Upper lobe of left lung (tissue), 6 donors: ENCODE results near the gene PAK5. TPM values are rescaled to one million over a fixed set of nuclear protein-coding genes. Genes with fewer than 3 reads are reported as not detected.

Source experiments
- ATAC-seq, 2 donors: fragments of 200-7000 bp; cut with Tn5 transposase; one replicate each; pipeline ENCODE4 v1.9.1; 2022; ENCODE audit warnings: mild to moderate bottlenecking in 2 of 2, moderate library complexity in 2 of 2; ENCODE audit not compliant: low FRiP score in 2 of 2
- DNase-seq, 2 donors: peaks; one replicate each; pipeline ENCODE4 v3.0.0-alpha.2; 2019 to 2020
- H3K27ac ChIP-seq, 4 donors: fragments of 200-600 bp; sonication (generic); one replicate each; pipeline ENCODE4 v1.5.1; 2016 to 2019
- H3K27me3 ChIP-seq, 4 donors: fragments of 200-600 bp; sonication (generic); one replicate each; pipeline ENCODE4 v1.5.1; 2017 to 2019
- H3K36me3 ChIP-seq, 4 donors: fragments of 200-600 bp; sonication (generic); one replicate each; pipeline ENCODE4 v1.5.1; 2016 to 2019
- H3K4me1 ChIP-seq, 4 donors: fragments of 200-600 bp; sonication (generic); one replicate each; pipeline ENCODE4 v1.5.1; 2018 to 2019
- H3K4me3 ChIP-seq, 4 donors: fragments of 200-600 bp; sonication (generic); one replicate each; pipeline ENCODE4 v1.5.1; 2017 to 2019; ENCODE audit warnings: mild to moderate bottlenecking in 2 of 4, moderate library complexity in 1 of 4
- H3K9me3 ChIP-seq, 4 donors: fragments of 200-600 bp; sonication (generic); one replicate each; pipeline ENCODE4 v1.5.1; 2018 to 2019
- EP300 ChIP-seq, 4 donors: sonication (generic); formaldehyde crosslinking; IDR thresholded peaks; one replicate each; pipeline ENCODE4 v1.5.1; 2017; ENCODE audit warnings: antibody characterized with exemption in 4 of 4, control low read depth in 2 of 4
- POLR2A ChIP-seq, 4 donors: fragments of 450-650 bp; IDR thresholded peaks; one replicate each; pipeline ENCODE4 v1.5.1; 2016 to 2017; ENCODE audit warnings: antibody characterized with exemption in 4 of 4, mild to moderate bottlenecking in 2 of 4
- POLR2AphosphoS5 ChIP-seq, 2 donors: sonication (generic); formaldehyde crosslinking; IDR thresholded peaks; one replicate each; pipeline ENCODE4 v1.5.1; 2017; ENCODE audit warnings: antibody characterized with exemption in 2 of 2
- WGBS, 2 donors: methylation state at CpG; one replicate each; pipeline ENCODE4 v1.1.5; 2017 to 2018; 5-methylcytosine and 5-hydroxymethylcytosine counted together
- total RNA-seq, 6 donors: library from RNA; depleted of rRNA in 4 of 6; stranded (reverse); fragments of >200 nt in 4 of 6; gene quantifications; one replicate each; pipeline versions ENCODE4 v1.1.0 to v1.2.1, GENCODE V29; 2016 to 2021
- TF ChIP-seq, protein P1 (sequence below), 6 experiments: fragments of 450-650 bp in 4 of 6; fragments of 200-600 bp in 2 of 6; sonication (generic) in 2 of 6; IDR thresholded peaks; one replicate each; pipeline ENCODE4 v1.5.1; 2016 to 2019; ENCODE audit warnings: antibody characterized with exemption in 6 of 6
- donor health status: DM: no; HTN: no; CAD: no; lungs with moderate emphysema.
- donor health status: DM: no; HTN: yes; CAD: no; lungs with severe emphysema.

PAK5 gene
- total RNA-seq, 6 donors from 2014 or later = 0.17 to 0.30 (median 0.23) TPM; not detected in 2

DNA sequence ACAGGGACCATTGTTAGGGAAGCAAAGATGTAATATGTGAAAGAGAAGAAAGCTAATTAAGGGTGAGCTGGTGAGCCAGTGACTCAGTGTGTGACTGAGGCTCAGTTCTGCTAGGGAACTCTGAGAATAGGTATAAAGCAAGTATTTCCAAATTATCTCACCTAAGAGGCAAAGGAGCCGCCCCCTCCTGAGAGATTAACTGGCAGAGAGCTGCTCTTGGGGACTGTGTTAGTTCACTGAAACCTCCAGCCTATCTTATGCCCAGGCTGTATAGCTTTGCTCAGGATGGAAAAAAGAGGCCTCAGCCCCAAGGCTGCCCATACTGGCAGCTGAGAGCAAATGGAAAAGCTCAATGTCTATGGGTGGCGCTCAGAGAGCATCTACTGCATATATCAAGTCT is 152.0 kb downstream of the PAK5 start:
- no peaks in the 10 kb centered on the region for H3K27me3 ChIP-seq
- no peak for TF ChIP-seq POLR2A (IDR thresholded peaks at IDR 0.05)
- TF ChIP-seq POLR2AphosphoS5 (IDR thresholded peaks at IDR 0.05) = no peak
- TF ChIP-seq, protein P1, sequence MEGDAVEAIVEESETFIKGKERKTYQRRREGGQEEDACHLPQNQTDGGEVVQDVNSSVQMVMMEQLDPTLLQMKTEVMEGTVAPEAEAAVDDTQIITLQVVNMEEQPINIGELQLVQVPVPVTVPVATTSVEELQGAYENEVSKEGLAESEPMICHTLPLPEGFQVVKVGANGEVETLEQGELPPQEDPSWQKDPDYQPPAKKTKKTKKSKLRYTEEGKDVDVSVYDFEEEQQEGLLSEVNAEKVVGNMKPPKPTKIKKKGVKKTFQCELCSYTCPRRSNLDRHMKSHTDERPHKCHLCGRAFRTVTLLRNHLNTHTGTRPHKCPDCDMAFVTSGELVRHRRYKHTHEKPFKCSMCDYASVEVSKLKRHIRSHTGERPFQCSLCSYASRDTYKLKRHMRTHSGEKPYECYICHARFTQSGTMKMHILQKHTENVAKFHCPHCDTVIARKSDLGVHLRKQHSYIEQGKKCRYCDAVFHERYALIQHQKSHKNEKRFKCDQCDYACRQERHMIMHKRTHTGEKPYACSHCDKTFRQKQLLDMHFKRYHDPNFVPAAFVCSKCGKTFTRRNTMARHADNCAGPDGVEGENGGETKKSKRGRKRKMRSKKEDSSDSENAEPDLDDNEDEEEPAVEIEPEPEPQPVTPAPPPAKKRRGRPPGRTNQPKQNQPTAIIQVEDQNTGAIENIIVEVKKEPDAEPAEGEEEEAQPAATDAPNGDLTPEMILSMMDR (IDR thresholded peaks at IDR 0.05) = no peak
- TF ChIP-seq EP300 (IDR thresholded peaks at IDR 0.05) = no peak
- no peaks in the 10 kb centered on the region for H3K9me3 ChIP-seq
- ATAC-seq = no peak
- H3K4me1 ChIP-seq = no peaks in the 10 kb centered on the region
- 89 to 96% methylated on average over 2 of the region's 2 CpGs for WGBS, 2 donors
- DNase-seq = no peak
- H3K4me3 ChIP-seq = no peak overlapping the region
- H3K27ac ChIP-seq = no peak overlapping the region
- no peaks in the 10 kb centered on the region for H3K36me3 ChIP-seq

DNA sequence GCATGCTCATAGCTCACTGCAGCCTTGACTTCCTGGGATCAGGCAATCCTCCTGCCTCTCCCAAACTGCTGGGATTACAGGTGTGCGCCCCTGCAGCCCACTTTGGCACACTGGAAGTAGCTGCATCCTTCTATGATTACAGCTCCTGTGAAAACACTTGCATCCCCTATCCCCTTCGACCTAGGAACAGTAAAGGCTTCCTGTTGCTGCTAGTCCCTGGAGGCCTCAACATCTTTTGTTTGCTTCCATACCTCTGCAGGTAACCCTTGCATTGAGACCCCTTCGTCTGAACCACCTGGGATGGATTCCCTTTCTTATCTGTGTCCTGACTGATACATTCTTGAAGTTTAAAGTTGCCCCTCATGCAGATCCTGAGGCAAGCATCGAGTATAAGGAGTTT is 152.4 kb downstream of the PAK5 start:
- 44 to 51% methylated on average over 4 of the region's 4 CpGs for WGBS, 2 donors
- Histone ChIP-seq H3K36me3 (no peaks in the 10 kb centered on the region), H3K27me3 (no peaks in the 10 kb centered on the region), H3K4me1 (no peaks in the 10 kb centered on the region), H3K27ac (no peak overlapping the region), H3K4me3 (no peak overlapping the region), H3K9me3 (no peaks in the 10 kb centered on the region)
- TF ChIP-seq EP300 (IDR thresholded peaks at IDR 0.05) (no peak), POLR2A (IDR thresholded peaks at IDR 0.05) (no peak), POLR2AphosphoS5 (IDR thresholded peaks at IDR 0.05) (no peak)
- TF ChIP-seq, protein P1 (IDR thresholded peaks at IDR 0.05) = no peak
- DNase-seq (no peak), ATAC-seq (no peak)

DNA sequence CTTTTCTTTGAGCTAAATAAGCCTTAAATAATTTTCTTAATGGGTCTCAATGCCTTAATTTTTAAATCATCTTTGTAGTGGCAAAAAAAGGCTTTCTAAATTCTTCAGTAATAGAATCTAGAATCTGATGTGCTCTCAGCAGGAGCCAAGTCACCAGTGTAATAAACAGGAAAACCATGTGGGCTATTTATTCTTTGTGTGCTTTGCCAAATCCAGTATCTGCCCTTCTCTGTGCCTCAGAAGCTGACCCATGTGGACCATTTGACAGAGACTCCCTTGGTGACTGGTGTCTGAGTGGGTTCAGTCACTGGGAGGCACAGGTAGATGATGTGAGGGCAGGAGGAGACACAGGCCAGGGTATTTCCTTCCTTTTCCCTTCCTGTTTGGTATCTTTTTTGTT is 152.9 kb downstream of the PAK5 start:
- DNase-seq (no peak), ATAC-seq (no peak)
- no peaks in the 10 kb centered on the region for H3K9me3 ChIP-seq
- TF ChIP-seq, protein P1 (IDR thresholded peaks at IDR 0.05) = no peak
- TF ChIP-seq POLR2AphosphoS5 (IDR thresholded peaks at IDR 0.05) (no peak), POLR2A (IDR thresholded peaks at IDR 0.05) (no peak), EP300 (IDR thresholded peaks at IDR 0.05) (no peak)
- H3K4me3 ChIP-seq = no peak overlapping the region
- no peaks in the 10 kb centered on the region for H3K36me3 ChIP-seq
- H3K4me1 ChIP-seq = no peaks in the 10 kb centered on the region
- H3K27me3 ChIP-seq = no peaks in the 10 kb centered on the region
- no peak overlapping the region for H3K27ac ChIP-seq

DNA sequence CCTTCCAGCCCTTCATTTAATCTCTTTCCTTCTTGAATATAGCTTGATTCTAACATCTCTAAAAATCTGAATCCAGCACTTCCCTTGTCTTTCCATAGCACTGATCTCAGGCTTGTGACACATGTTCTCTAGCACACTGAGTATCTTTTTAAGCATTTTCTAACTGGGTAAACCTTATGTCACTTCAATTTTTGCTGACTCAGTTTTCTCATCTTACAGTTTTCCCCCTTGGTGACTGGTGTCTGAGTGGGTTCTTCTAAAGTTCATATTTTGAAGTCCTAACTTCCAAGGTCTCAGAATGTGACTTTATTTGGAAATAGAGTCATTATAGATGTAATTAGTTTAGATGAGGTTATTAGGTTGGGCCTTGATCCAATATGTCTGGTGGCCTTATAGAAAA is 153.9 kb downstream of the PAK5 start:
- H3K27me3 ChIP-seq = no peaks in the 10 kb centered on the region
- ATAC-seq = no peak
- no peak overlapping the region for H3K4me3 ChIP-seq
- no peak overlapping the region for H3K27ac ChIP-seq
- DNase-seq = no peak
- H3K36me3 ChIP-seq = no peaks in the 10 kb centered on the region
- no peak for TF ChIP-seq EP300 (IDR thresholded peaks at IDR 0.05)
- TF ChIP-seq POLR2A (IDR thresholded peaks at IDR 0.05) = no peak
- TF ChIP-seq, protein P1 (IDR thresholded peaks at IDR 0.05) = no peak
- no peak for TF ChIP-seq POLR2AphosphoS5 (IDR thresholded peaks at IDR 0.05)
- H3K9me3 ChIP-seq = no peaks in the 10 kb centered on the region
- H3K4me1 ChIP-seq = no peaks in the 10 kb centered on the region

DNA sequence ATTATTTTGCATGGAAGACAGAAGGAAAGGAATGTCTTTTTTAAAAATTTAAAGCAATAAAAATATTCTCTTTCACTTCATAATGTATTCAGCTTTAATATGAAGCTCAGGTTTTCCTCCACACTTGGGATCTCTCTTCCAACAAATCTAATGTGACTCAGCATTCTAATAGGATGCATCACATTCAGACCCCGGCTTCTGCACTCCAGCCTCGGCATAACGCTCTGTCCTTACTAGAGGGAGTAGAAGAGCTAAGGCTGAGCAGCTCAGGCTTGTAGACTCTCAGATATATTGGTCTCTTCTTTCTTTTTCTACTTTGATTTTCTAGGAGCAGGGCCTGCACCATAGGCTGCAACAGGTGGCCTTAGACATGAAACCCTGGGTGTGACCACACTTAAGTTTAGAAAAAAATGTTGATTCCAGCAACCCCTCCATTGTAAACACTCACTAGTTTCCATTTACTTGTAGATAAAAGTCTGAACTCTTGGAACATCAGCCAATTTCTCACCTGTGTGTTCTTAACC is 161.7 kb downstream of the PAK5 start:
- no peaks in the 10 kb centered on the region for H3K4me1 ChIP-seq
- TF ChIP-seq POLR2A (IDR thresholded peaks at IDR 0.05) = no peak
- TF ChIP-seq POLR2AphosphoS5 (IDR thresholded peaks at IDR 0.05) = no peak
- no peak for TF ChIP-seq EP300 (IDR thresholded peaks at IDR 0.05)
- TF ChIP-seq, protein P1 (IDR thresholded peaks at IDR 0.05) = no peak
- no peaks in the 10 kb centered on the region for H3K36me3 ChIP-seq
- no peaks in the 10 kb centered on the region for H3K27me3 ChIP-seq
- ATAC-seq (no peak), DNase-seq (no peak)
- H3K4me3 ChIP-seq = no peak overlapping the region
- no peaks in the 10 kb centered on the region for H3K9me3 ChIP-seq
- 81 to 95% methylated on average over 3 of the region's 3 CpGs for WGBS, 2 donors
- H3K27ac ChIP-seq = no peak overlapping the region
